AG04449 (cell line): ENCODE data around the gene ZNF48.

Experiments used
- CTCF ChIA-PET: fragments of 350-600 bp; formaldehyde crosslinking; extraction: SDS; loops from one replicate; lab custom pipeline; 2021; ENCODE audit warnings: antibody characterized with exemption; lab: Yijun Ruan, JAX
- POLR2A ChIA-PET: fragments of 400-600, 350-600 bp; formaldehyde crosslinking; extraction: SDS; loops from one replicate; lab custom pipeline; 2020; ENCODE audit warnings: antibody characterized with exemption, inconsistent platforms; lab: Yijun Ruan, JAX
- DNase-seq: peaks from one replicate; pipeline ENCODE4 v3.0.0-alpha.2; 2010; ENCODE audit warnings: low read depth, low spot score
- H3K4me3 ChIP-seq: 2 replicates; pipeline ENCODE4 v1.5.1; 2011; ENCODE audit warnings: low read depth, mild to moderate bottlenecking, control low read depth, low read length
- CTCF ChIP-seq: IDR thresholded peaks from one replicate; pipeline ENCODE4 v1.5.1; 2011; ENCODE audit warnings: mild to moderate bottlenecking, moderate library complexity, low read length, control low read depth, inconsistent platforms; ENCODE audit not compliant: insufficient read depth; ENCODE audit errors: missing control alignments

The ZNF48 gene

GRCh38 chr16:30395155-30395991, at the start of gene ZNF48:
Gene ZNF48, plus strand, starts transcription at chr16:30395420. Its CDS starts 375 bp downstream, at chr16:30395795.
- peak; percentile 21 for DNase-seq
- H3K4me3 ChIP-seq = peak within 1 kb of the TSS; percentile 77
- TF ChIP-seq CTCF = peak; percentile 24
- ChIA-PET POLR2A (interaction anchor here (0.5 to 3.3 kb wide), 7 partner anchors 12 to 28 kb away, joined by 3 to 11 read pairs (median 5); partner anchors contain the start of genes TBC1D10B and ZNF771), CTCF (interaction anchor here (0.8 to 5.8 kb wide), 8 partner anchors 14 to 263 kb away, joined by 3 to 52 read pairs (median 5); partner anchors contain the start of genes CD2BP2, TBC1D10B and ZNF771)

- TF ChIP-seq CTCF = no peak
- CTCF ChIA-PET = no interaction called here
- H3K4me3 ChIP-seq = no peak overlapping the region
- no peak for DNase-seq
- POLR2A ChIA-PET = no interaction called here
These were observed 48.9 kb upstream of the ZNF48 start for GRCh38 chr16:30346286-30346685.

GRCh38 chr16:30348113-30348512, 47.1 kb upstream of the ZNF48 start:
- no peak for TF ChIP-seq CTCF
- CTCF ChIA-PET = no interaction called here
- POLR2A ChIA-PET = no interaction called here
- no peak for DNase-seq
- H3K4me3 ChIP-seq = no peak overlapping the region

GRCh38 chr16:30348929-30349328, 46.3 kb upstream of the ZNF48 start:
- TF ChIP-seq CTCF = no peak

GRCh38 chr16:30349675-30350074, 45.5 kb upstream of the ZNF48 start:
- DNase-seq = no peak
- ChIA-PET POLR2A (no interaction called here), CTCF (no interaction called here)
- no peak overlapping the region for H3K4me3 ChIP-seq
- no peak for TF ChIP-seq CTCF

More at GRCh38 chr16:30348929-30349328, 46.3 kb upstream of the ZNF48 start:
- no peak overlapping the region for H3K4me3 ChIP-seq
- DNase-seq = no peak
- CTCF ChIA-PET = no interaction called here
- POLR2A ChIA-PET = interaction anchor here (0.6 kb wide), 1 partner anchor 14 kb away, joined by 4 read pairs; no protein-coding TSS in a partner anchor

GRCh38 chr16:30350134-30350871, 44.9 kb upstream of the ZNF48 start:
- POLR2A ChIA-PET = no interaction called here
- no peak overlapping the region for H3K4me3 ChIP-seq
- no peak for DNase-seq
- CTCF ChIA-PET = no interaction called here
- no peak for TF ChIP-seq CTCF
